ENCODE measurements around the gene DDX6.
A peak's percentile ranks its signal among the peaks of the same experiment; 100 is the strongest.
"Not testable (repeated sequence)": the region's sequence is repeated elsewhere in the genome, so short reads cannot be mapped to it uniquely, and the experiment has no call there.

The DDX6 gene

GRCh38 chr11:118735203-118735602 lies 55.8 kb downstream of the DDX6 start:
- DNase-seq = no peak

- no peak for DNase-seq
These were observed 56.9 kb downstream of the DDX6 start for GRCh38 chr11:118734031-118734430.

GRCh38 chr11:118729753-118730152 lies 61.2 kb downstream of the DDX6 start:
- not testable (repeated sequence) for DNase-seq

GRCh38 chr11:118728112-118728511 lies 62.9 kb downstream of the DDX6 start:
- DNase-seq = not testable (repeated sequence)

- DNase-seq = not testable (repeated sequence)
These were observed 63.3 kb downstream of the DDX6 start for GRCh38 chr11:118727721-118728066.

- DNase-seq = not testable (repeated sequence)
These were observed 63.8 kb downstream of the DDX6 start for GRCh38 chr11:118727001-118727720.

- DNase-seq = not testable (repeated sequence)
These were observed 69.4 kb downstream of the DDX6 start for GRCh38 chr11:118721478-118722015.

- not testable (repeated sequence) for DNase-seq
These were observed 70.2 kb downstream of the DDX6 start for GRCh38 chr11:118720740-118721139.

GRCh38 chr11:118720078-118720477 lies 70.9 kb downstream of the DDX6 start:
- DNase-seq = not testable (repeated sequence)

- DNase-seq = not testable (repeated sequence)
These were observed 72.4 kb downstream of the DDX6 start for GRCh38 chr11:118718562-118718961.

- DNase-seq = not testable (repeated sequence)
These were observed 73.2 kb downstream of the DDX6 start for GRCh38 chr11:118717733-118718132.

- DNase-seq = not testable (repeated sequence)
These were observed 73.7 kb downstream of the DDX6 start for GRCh38 chr11:118717221-118717620.

- peak; percentile 42 for DNase-seq
These were observed 75.1 kb downstream of the DDX6 start for GRCh38 chr11:118715837-118716260.

- DNase-seq = no peak
These were observed 75.6 kb downstream of the DDX6 start for GRCh38 chr11:118715245-118715831.

- no peak for DNase-seq
These were observed 76.1 kb downstream of the DDX6 start for GRCh38 chr11:118714816-118715215.

- not testable (repeated sequence) for DNase-seq
These were observed 76.5 kb downstream of the DDX6 start for GRCh38 chr11:118714416-118714815.

- no peak for DNase-seq
These were observed 82.7 kb downstream of the DDX6 start for GRCh38 chr11:118708296-118708695.

GRCh38 chr11:118706546-118706825 lies 84.5 kb downstream of the DDX6 start:
- DNase-seq = no peak

GRCh38 chr11:118705791-118706545 lies 85.0 kb downstream of the DDX6 start:
- DNase-seq = no peak

GRCh38 chr11:118705111-118705741 lies 85.7 kb downstream of the DDX6 start:
- DNase-seq = no peak

- no peak for DNase-seq
These were observed 87.3 kb downstream of the DDX6 start for GRCh38 chr11:118703563-118704106.

- no peak for DNase-seq
These were observed 91.3 kb downstream of the DDX6 start for GRCh38 chr11:118699506-118700220.
